Caco-2 (cell line): Measurements from ENCODE around the gene SLC22A13. TPM values are rescaled to one million over a fixed set of nuclear protein-coding genes. Genes with fewer than 3 reads are reported as not detected.
A peak's percentile ranks its signal among the peaks of the same experiment; 100 is the strongest.

Source experiments
- BruUV-seq: library from RNA; stranded (reverse); fragments of 400-500 nt; replicated peaks from 2 replicates; lab custom pipeline; 2021; lab: Mats Ljungman, UMichigan
- CTCF ChIA-PET: fragments of 300-600 bp; sonication (Branson Sonifier 250); formaldehyde crosslinking; loops from one replicate; lab custom pipeline; 2022; ENCODE audit warnings: antibody characterized with exemption; lab: Charles Lee
- POLR2A ChIA-PET: fragments of 300-600 bp; sonication (Branson Sonifier 250); formaldehyde crosslinking; loops from one replicate; lab custom pipeline; 2022; ENCODE audit warnings: antibody characterized with exemption; lab: Charles Lee
- DNase-seq, 2 experiments: peaks; one replicate each; pipeline versions ENCODE4 v3.0.0 to v3.0.0-alpha.2; 2020 to 2022
- H3K27me3 ChIP-seq: replicated peaks from 2 replicates; pipeline ENCODE4 v1.6.0; 2011; ENCODE audit warnings: low read length; ENCODE audit not compliant: control insufficient read depth, insufficient read depth
- H3K36me3 ChIP-seq: 2 replicates; pipeline ENCODE4 v1.5.1; 2011; ENCODE audit warnings: low read length; ENCODE audit not compliant: control insufficient read depth, insufficient read depth
- H3K4me1 ChIP-seq: fragments of 250-450 bp; sonication (Bioruptor Pico); 2 replicates; pipeline ENCODE4 v1.5.1; 2020; ENCODE audit warnings: mild to moderate bottlenecking
- H3K4me3 ChIP-seq: 2 replicates; pipeline ENCODE4 v1.5.1; 2011; ENCODE audit warnings: low read depth, mild to moderate bottlenecking, control low read depth, low read length
- H3K9me3 ChIP-seq: fragments of 250-450 bp; sonication (Bioruptor Pico); 2 replicates; pipeline ENCODE4 v1.5.1; 2020; ENCODE audit warnings: mild to moderate bottlenecking, moderate library complexity
- H3K27ac Mint-ChIP-seq: one replicate; pipeline ENCODE4 v1.8.0; 2022; ENCODE audit warnings: mixed read lengths; ENCODE audit not compliant: unreplicated experiment
- H3K27me3 Mint-ChIP-seq: one replicate; pipeline ENCODE4 v1.8.0; 2022; ENCODE audit warnings: mixed read lengths; ENCODE audit not compliant: insufficient read depth, unreplicated experiment
- H3K36me3 Mint-ChIP-seq: one replicate; pipeline ENCODE4 v1.8.0; 2022; ENCODE audit warnings: mild to moderate bottlenecking, mixed read lengths; ENCODE audit not compliant: insufficient read depth, unreplicated experiment
- H3K4me1 Mint-ChIP-seq: one replicate; pipeline ENCODE4 v1.8.0; 2022; ENCODE audit warnings: low read depth, mixed read lengths; ENCODE audit not compliant: unreplicated experiment
- H3K4me3 Mint-ChIP-seq: one replicate; pipeline ENCODE4 v1.8.0; 2022; ENCODE audit warnings: mild to moderate bottlenecking, moderate library complexity, mixed read lengths; ENCODE audit not compliant: unreplicated experiment
- H3K9me3 Mint-ChIP-seq: one replicate; pipeline ENCODE4 v1.8.0; 2022; ENCODE audit warnings: mixed read lengths; ENCODE audit not compliant: unreplicated experiment
- intact Hi-C: fragments of 100-400 bp; cut with micrococcal nuclease; formaldehyde crosslinking; loops from one replicate; pipeline ENCODE4 v1.10.0; 2022; ENCODE audit not compliant: unreplicated experiment
- total RNA-seq: library from RNA; stranded (reverse); gene quantifications from 2 replicates; pipeline ENCODE4 v1.2.3, GENCODE V29; 2022
- TF ChIP-seq, protein P1 (sequence below), 2 experiments: fragments of 200-600 bp in 1 of 2; IDR thresholded peaks; 1 replicate in 1 of 2; 2 replicates in 1 of 2; pipeline versions ENCODE4 v1.5.1 to v1.8.0; 2011 to 2022; ENCODE audit warnings: antibody characterized with exemption in 1 of 2, control low read depth in 1 of 2, inconsistent platforms in 1 of 2, low read depth in 1 of 2, low read length in 1 of 2, mild to moderate bottlenecking in 1 of 2, moderate library complexity in 1 of 2; ENCODE audit not compliant: insufficient read depth in 1 of 2, severe bottlenecking in 1 of 2, unreplicated experiment in 1 of 2

The SLC22A13 gene
- total RNA-seq, 1 experiment from 2014 or later = 0.36 TPM

DNA sequence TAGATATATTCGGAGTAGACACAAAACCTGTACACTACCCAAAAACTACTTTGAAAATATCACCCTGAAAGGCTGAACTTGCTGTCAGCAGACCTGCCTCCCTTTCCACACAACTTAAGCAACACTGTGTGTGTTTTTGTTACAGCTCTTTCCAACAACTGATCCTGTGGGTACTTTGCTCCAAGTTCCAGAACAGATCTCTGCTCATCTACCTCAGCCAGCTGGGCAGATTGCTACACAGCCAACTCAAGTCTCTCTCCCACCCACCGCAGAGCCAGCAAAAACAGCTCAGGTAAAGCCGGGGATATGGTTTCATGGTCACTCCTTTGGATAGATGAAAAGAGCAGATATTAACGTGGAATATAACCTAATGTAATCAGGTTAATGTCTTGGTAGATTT is 19.7 kb upstream of the SLC22A13 start:
- intact Hi-C loops = no loop called here
- BruUV-seq = no TSS peak

DNA sequence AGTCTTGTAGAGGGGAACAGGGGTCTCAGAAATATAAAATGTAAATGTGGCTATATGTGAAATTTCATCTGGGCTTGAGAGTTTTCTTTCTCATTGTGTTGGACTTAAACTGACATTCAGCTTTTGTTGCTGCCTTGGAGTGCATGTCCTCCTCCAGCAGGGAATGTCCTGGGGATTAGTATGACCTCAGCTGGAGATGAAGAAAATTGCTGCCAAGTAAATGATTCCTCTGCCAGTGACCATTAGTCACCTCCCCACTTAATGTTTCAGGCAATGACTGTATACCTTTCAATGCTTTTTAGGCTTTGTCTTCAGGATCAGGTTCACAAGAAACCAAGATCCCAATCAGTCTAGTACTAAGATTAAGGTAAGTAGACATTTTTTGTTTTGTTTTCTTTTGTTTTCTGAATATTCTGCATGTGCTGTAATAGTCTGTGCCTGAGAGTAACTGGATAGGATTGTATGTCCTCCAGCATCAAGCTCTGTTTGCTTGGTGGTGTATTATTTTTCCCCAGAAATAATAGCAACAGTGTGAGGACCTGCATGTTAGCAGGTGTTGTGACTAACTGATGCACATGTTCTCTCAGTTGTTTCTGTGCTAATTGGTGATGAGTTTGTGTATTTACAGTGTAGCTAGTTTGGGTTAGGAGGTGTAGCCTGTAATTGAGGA is 18.1 kb upstream of the SLC22A13 start:
- Mint-ChIP-seq H3K27me3 (no peaks in the 10 kb centered on the region), H3K27ac (no peak overlapping the region), H3K36me3 (peaks cover 45% of the 10 kb centered on the region), H3K4me1 (no peaks in the 10 kb centered on the region), H3K4me3 (no peak overlapping the region), H3K9me3 (no peaks in the 10 kb centered on the region)
- POLR2A ChIA-PET = interaction anchor here (0.6 kb wide), 1 partner anchor 139 kb away, joined by 3 read pairs; no protein-coding TSS in a partner anchor
- intact Hi-C loops = loop anchor here (1.0 kb wide), 1 partner anchor 129 kb away; no protein-coding TSS in a partner anchor
- TF ChIP-seq, protein P1, sequence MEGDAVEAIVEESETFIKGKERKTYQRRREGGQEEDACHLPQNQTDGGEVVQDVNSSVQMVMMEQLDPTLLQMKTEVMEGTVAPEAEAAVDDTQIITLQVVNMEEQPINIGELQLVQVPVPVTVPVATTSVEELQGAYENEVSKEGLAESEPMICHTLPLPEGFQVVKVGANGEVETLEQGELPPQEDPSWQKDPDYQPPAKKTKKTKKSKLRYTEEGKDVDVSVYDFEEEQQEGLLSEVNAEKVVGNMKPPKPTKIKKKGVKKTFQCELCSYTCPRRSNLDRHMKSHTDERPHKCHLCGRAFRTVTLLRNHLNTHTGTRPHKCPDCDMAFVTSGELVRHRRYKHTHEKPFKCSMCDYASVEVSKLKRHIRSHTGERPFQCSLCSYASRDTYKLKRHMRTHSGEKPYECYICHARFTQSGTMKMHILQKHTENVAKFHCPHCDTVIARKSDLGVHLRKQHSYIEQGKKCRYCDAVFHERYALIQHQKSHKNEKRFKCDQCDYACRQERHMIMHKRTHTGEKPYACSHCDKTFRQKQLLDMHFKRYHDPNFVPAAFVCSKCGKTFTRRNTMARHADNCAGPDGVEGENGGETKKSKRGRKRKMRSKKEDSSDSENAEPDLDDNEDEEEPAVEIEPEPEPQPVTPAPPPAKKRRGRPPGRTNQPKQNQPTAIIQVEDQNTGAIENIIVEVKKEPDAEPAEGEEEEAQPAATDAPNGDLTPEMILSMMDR (IDR thresholded peaks at IDR 0.05; ENCODE audit: insufficient read depth in 1 of 2, low read depth in 1 of 2, low read length in 1 of 2, severe bottlenecking in 1 of 2, unreplicated experiment in 1 of 2) = peak in 1 of 2 experiments; percentile 18
- H3K4me3 ChIP-seq = no peak overlapping the region
- no peaks in the 10 kb centered on the region for H3K27me3 ChIP-seq
- BruUV-seq = no TSS peak
- CTCF ChIA-PET = interaction anchor here (1.1 kb wide), 1 partner anchor 83 kb away, joined by 3 read pairs; the partner anchor contains the start of gene OXSR1
- H3K4me1 ChIP-seq = no peaks in the 10 kb centered on the region
- H3K36me3 ChIP-seq = peaks cover 1% of the 10 kb centered on the region; the same call in 1 of the 2 replicates
- H3K9me3 ChIP-seq = no peaks in the 10 kb centered on the region
- peak in 1 of 2 experiments; percentile 16 for DNase-seq

More for the DNA sequence above, 19.7 kb upstream of the SLC22A13 start:
- Mint-ChIP-seq H3K27ac (no peak overlapping the region), H3K27me3 (no peaks in the 10 kb centered on the region), H3K4me1 (no peaks in the 10 kb centered on the region), H3K9me3 (no peaks in the 10 kb centered on the region), H3K4me3 (no peak overlapping the region), H3K36me3 (peaks cover 32% of the 10 kb centered on the region)
- POLR2A ChIA-PET = no interaction called here
- H3K4me3 ChIP-seq = no peak overlapping the region
- CTCF ChIA-PET = no interaction called here
- no peaks in the 10 kb centered on the region for H3K36me3 ChIP-seq
- no peaks in the 10 kb centered on the region for H3K9me3 ChIP-seq
- H3K27me3 ChIP-seq = no peaks in the 10 kb centered on the region
- H3K4me1 ChIP-seq = no peaks in the 10 kb centered on the region
- DNase-seq = no peak
- TF ChIP-seq, protein P1 (IDR thresholded peaks at IDR 0.05; ENCODE audit: insufficient read depth in 1 of 2, low read depth in 1 of 2, low read length in 1 of 2, severe bottlenecking in 1 of 2, unreplicated experiment in 1 of 2) = no peak

DNA sequence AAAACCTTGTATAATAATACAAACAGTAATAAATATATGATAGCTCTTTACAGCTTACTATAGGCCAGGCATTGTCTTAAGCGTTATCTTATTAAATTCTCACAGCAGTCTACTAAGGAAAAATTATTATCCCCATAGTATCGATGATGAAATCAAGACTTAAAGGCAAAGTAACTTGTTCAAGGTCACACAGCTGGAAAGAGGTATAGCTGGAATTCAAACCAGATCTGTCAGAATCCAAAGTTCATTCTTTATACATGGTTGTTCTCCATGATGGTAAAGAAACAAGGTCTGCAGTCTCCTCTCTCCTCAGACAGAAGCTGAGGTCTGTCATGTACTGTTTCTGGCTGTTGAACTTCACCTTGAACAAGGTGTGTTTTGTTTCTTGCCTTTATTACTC is 15.4 kb upstream of the SLC22A13 start:
- no TSS peak for BruUV-seq
- intact Hi-C loops = no loop called here
- TF ChIP-seq, protein P1 (IDR thresholded peaks at IDR 0.05; ENCODE audit: insufficient read depth in 1 of 2, low read depth in 1 of 2, low read length in 1 of 2, severe bottlenecking in 1 of 2, unreplicated experiment in 1 of 2) = no peak
- Histone ChIP-seq H3K9me3 (no peaks in the 10 kb centered on the region), H3K4me1 (no peaks in the 10 kb centered on the region), H3K27me3 (no peaks in the 10 kb centered on the region), H3K4me3 (no peak overlapping the region), H3K36me3 (peaks cover 1% of the 10 kb centered on the region; the same call in 1 of the 2 replicates)
- DNase-seq = no peak
- ChIA-PET POLR2A (interaction anchor here (0.8 kb wide), 1 partner anchor 85 kb away, joined by 5 read pairs; the partner anchor contains the start of gene OXSR1), CTCF (no interaction called here)
- Mint-ChIP-seq H3K27me3 (no peaks in the 10 kb centered on the region), H3K36me3 (peaks cover 51% of the 10 kb centered on the region), H3K4me3 (no peak overlapping the region), H3K27ac (no peak overlapping the region), H3K4me1 (no peaks in the 10 kb centered on the region), H3K9me3 (no peaks in the 10 kb centered on the region)
